Activated CD8-positive, alpha-beta T cell treated with anti-CD3 and anti-CD28 coated beads, Interleukin-2, amount 10 ng/mL, durations not matched to agents 7 days and 5 days (primary cell): Measurements from ENCODE around the gene IQGAP3. TPM values are rescaled to one million over a fixed set of nuclear protein-coding genes. Genes with fewer than 3 reads are reported as not detected.

Source experiments
- ATAC-seq: fragments of 150-1000 bp; cut with Tn5 transposase; one replicate; pipeline ENCODE4 v1.10.0; 2021; ENCODE audit warnings: moderate library complexity
- CTCF ChIA-PET: fragments of 350-600 bp; sonication (Branson Sonifier 250); formaldehyde crosslinking; loops from one replicate; lab custom pipeline; 2021; ENCODE audit warnings: antibody characterized with exemption; lab: Charles Lee
- POLR2A ChIA-PET: fragments of 350-600 bp; sonication (Branson Sonifier 250); formaldehyde crosslinking; loops from one replicate; lab custom pipeline; 2021; ENCODE audit warnings: antibody characterized with exemption; lab: Charles Lee
- DNase-seq: peaks from one replicate; pipeline ENCODE4 v3.0.0-alpha.2; 2020
- H3K27ac Mint-ChIP-seq: one replicate; pipeline ENCODE4 v1.8.0; 2021; ENCODE audit warnings: mild to moderate bottlenecking, mixed read lengths
- H3K27me3 Mint-ChIP-seq: one replicate; pipeline ENCODE4 v1.8.0; 2021; ENCODE audit warnings: low read depth, mixed read lengths
- H3K36me3 Mint-ChIP-seq: one replicate; pipeline ENCODE4 v1.8.0; 2021; ENCODE audit warnings: low read depth, mixed read lengths
- H3K4me1 Mint-ChIP-seq: one replicate; pipeline ENCODE4 v1.8.0; 2021; ENCODE audit warnings: low read depth, mixed read lengths
- H3K4me3 Mint-ChIP-seq: one replicate; pipeline ENCODE4 v1.8.0; 2021; ENCODE audit warnings: mild to moderate bottlenecking, mixed read lengths
- H3K9me3 Mint-ChIP-seq: one replicate; pipeline ENCODE4 v1.8.0; 2022; ENCODE audit warnings: mixed read lengths; ENCODE audit not compliant: insufficient read depth
- total RNA-seq, 2 experiments: library from RNA; stranded (reverse); gene quantifications; one replicate each; pipeline ENCODE4 v1.2.3, GENCODE V29; 2021

Gene IQGAP3
- total RNA-seq, 2 experiments from 2014 or later: 28.6 to 31.0 TPM

DNA sequence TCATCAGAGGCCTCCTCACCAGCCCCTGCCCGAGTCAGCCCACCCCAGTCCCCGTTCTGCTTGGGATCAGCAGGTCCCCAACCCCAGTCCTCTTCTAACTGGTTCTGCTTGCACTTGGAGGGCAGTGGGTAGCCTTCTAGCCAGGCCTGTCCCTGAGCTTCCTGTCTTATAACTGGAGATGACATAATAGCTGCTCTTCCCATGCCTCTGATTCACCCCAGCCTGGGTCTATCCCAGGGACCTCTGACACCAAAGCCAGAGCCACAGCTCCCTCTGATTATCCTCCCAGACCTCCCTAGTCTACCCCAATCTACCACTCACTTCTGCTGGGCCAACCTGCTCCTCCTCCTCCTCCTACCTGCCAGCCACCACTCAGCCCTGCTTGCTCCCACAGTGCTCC, 31.4 kb downstream of the IQGAP3 start:
- POLR2A ChIA-PET: no interaction called here
- no peak for ATAC-seq

DNA sequence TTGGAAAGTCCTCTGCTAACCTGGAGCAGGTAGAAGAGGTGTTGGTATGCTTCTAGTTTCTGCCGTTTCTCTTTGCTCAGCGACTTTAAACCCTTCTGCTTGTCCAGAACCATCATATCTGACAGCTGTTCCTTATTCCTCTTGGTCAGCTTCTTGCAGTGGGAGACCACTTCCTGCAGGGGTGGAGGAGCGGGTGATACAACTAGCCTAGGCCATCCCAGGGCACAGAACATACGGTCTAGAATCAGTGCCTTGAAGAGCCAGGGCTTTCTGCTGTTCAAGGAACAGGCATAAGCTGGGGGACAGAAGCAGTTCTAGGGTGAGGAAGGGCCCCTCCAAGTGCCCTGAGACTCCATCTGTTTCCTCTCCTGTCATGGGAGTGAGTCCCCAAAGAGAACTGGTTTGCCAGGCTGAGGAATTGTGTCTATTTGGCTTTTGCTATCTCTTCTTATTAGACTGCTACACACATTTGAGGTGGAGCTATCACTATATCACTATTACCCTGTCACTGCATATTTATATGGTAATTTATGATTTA, 32.5 kb downstream of the IQGAP3 start:
- H3K36me3 Mint-ChIP-seq: peaks cover 56% of the 10 kb centered on the region
- POLR2A ChIA-PET: no interaction called here
- H3K27me3 Mint-ChIP-seq: no peaks in the 10 kb centered on the region
- DNase-seq: no peak
- CTCF ChIA-PET: interaction anchor here (1.2 to 1.6 kb wide), 2 partner anchors 59 to 154 kb away, joined by 3 to 5 read pairs; no protein-coding TSS in a partner anchor
- ATAC-seq: no peak
- no peak overlapping the region for H3K4me3 Mint-ChIP-seq
- H3K9me3 Mint-ChIP-seq: no peaks in the 10 kb centered on the region
- H3K27ac Mint-ChIP-seq: no peak overlapping the region
- peaks cover 15% of the 10 kb centered on the region for H3K4me1 Mint-ChIP-seq

More for the DNA sequence above, 31.4 kb downstream of the IQGAP3 start:
- DNase-seq: no peak
- Mint-ChIP-seq H3K9me3 (no peaks in the 10 kb centered on the region), H3K36me3 (peaks cover 51% of the 10 kb centered on the region), H3K4me1 (peaks cover 15% of the 10 kb centered on the region), H3K27ac (no peak overlapping the region), H3K4me3 (no peak overlapping the region), H3K27me3 (no peaks in the 10 kb centered on the region)
- CTCF ChIA-PET: no interaction called here

DNA sequence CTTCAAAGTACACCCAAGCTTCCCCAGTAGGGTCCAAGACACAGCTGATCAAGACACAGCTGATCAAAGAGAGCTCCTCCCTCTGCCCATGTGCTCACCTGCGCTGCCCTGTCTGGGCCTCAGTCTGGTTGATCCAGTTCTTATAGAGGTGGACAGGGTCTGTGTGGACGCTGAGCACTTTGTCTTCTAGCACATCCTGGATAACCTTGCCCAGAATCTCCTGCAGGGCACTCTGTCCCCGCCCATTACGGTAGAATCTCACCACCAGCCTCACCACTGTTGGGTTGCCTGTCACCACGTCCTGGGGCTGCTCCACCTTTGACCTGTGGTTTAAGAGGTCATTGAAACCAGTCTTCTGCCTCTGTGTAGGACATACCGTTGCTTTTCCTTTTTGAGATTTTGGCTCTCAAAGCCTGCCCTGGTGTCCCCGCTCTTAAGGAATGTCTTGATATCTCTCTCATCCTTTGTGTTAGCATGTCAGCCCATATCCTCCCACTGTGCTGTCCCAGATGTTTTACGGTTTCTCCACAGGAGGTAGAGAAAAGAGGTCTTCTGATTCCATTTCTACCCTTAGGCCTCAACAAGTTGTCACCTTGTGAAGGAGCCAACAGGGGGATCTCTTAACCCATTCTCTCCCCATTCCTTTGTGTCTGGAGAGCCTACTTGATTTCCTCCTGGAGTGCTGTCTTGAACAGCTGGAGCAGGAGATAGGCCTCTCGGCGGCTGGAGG, 33.5 kb downstream of the IQGAP3 start:
- peaks cover 15% of the 10 kb centered on the region for H3K4me1 Mint-ChIP-seq
- H3K27ac Mint-ChIP-seq: no peak overlapping the region

DNA sequence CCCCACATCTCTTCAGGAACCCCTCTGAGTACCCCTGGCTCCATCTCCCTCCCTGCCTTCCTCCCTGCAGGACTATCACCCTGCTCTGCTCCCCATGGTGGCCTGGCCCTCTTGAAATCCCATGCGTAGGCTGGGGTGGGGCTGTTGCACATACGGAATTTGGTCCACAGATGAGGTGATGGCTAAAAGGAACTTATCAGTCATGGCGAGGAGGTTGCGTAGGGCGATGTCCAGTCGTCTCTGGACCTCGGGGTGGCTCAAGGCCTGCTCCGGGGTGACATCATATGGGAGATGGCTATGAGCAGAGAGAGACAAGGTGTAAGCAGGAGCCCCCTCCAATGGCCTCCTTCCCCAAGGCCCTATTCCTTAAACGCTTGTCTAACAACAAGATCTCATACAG, 35.3 kb downstream of the IQGAP3 start:
- Mint-ChIP-seq H3K4me3 (no peak overlapping the region), H3K4me1 (peaks cover 15% of the 10 kb centered on the region), H3K36me3 (peaks cover 66% of the 10 kb centered on the region), H3K27ac (no peak overlapping the region), H3K9me3 (no peaks in the 10 kb centered on the region), H3K27me3 (no peaks in the 10 kb centered on the region)
- no peak for ATAC-seq
- DNase-seq: no peak
- POLR2A ChIA-PET: no interaction called here
- CTCF ChIA-PET: interaction anchor here (1.1 kb wide), 1 partner anchor 56 kb away, joined by 4 read pairs; no protein-coding TSS in a partner anchor

More for the DNA sequence above, 33.5 kb downstream of the IQGAP3 start:
- peaks cover 60% of the 10 kb centered on the region for H3K36me3 Mint-ChIP-seq
- no peak for DNase-seq
- no peaks in the 10 kb centered on the region for H3K9me3 Mint-ChIP-seq
- H3K4me3 Mint-ChIP-seq: no peak overlapping the region
- ChIA-PET POLR2A (no interaction called here), CTCF (interaction anchor here (1.4 to 1.6 kb wide), 2 partner anchors 14 to 153 kb away, joined by 3 to 5 read pairs; no protein-coding TSS in a partner anchor)
- no peaks in the 10 kb centered on the region for H3K27me3 Mint-ChIP-seq
- no peak for ATAC-seq

DNA sequence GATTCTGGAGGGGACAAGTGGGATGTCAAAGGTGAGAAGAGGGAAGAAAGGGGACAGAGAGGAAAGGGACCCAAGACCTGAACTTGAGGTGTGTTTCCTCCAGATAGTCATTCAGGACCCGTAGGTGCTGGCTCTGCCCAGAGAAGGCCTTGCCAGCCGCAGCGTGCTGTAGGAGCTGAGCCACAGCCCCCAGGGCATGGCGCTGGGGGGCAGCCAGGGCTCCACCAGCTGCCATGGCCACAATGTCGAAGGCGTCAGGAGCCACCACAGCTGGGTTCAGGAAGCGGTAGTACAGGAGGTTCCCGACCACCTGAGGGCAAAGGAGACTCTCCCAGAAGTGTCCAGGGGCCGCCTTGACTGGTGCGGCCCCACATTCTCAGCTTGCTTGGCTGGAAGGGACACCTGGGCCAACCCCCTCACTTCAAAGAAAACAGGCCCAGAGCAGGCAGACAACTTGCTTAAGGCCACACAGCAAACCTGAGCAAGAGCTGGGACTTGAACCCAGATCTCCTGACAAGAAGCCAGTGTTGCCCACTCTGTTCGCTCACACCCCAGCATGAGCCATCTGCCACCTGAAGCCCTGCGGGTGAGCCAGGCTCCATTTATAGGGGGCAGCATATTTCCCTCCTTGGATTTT, 37.8 kb downstream of the IQGAP3 start:
- ChIA-PET POLR2A (interaction anchor here (0.6 kb wide), 1 partner anchor 33 kb away, joined by 3 read pairs; no protein-coding TSS in a partner anchor), CTCF (interaction anchor here (0.9 to 1.3 kb wide), 3 partner anchors 10 to 149 kb away, joined by 3 read pairs; no protein-coding TSS in a partner anchor)
- Mint-ChIP-seq H3K9me3 (no peaks in the 10 kb centered on the region), H3K4me3 (no peak overlapping the region), H3K27ac (no peak overlapping the region), H3K4me1 (peaks cover 12% of the 10 kb centered on the region), H3K27me3 (no peaks in the 10 kb centered on the region), H3K36me3 (peaks cover 67% of the 10 kb centered on the region)
- DNase-seq (no peak), ATAC-seq (no peak)

DNA sequence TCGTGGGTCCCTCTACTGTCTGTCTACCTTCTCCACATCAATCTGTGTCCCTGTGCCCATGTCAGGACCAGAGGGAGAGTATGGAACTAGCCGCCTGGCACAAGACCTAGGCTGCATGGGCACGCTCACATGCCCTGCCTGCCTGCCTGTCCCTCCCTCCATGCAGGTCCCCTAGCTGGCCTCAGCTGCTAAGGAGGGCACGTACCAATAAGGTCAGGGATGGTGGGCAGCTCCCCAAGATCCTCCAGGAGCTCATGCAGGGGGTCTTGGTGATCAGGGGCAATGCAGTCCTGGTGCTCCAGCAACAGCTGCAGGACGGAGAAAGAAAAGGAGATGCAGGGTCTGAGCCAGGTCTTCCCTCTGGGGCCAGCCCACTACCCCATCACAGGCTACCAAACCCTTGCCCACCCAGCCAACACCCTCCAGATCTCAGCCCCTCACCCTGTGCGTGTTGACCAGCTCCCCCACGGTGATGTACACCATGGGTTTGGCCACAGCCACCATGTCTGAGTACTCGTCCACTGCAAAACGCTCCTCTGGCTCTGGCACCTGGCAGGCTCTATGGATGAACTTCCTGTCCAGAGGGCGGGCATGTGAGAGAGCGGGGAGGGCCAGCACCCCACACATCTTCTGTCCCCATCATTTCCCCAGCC, 38.7 kb downstream of the IQGAP3 start:
- Mint-ChIP-seq H3K9me3 (no peaks in the 10 kb centered on the region), H3K27me3 (no peaks in the 10 kb centered on the region), H3K4me3 (no peak overlapping the region), H3K36me3 (peaks cover 65% of the 10 kb centered on the region), H3K4me1 (peaks cover 8% of the 10 kb centered on the region), H3K27ac (no peak overlapping the region)
- ChIA-PET POLR2A (interaction anchor here (0.6 to 0.7 kb wide), 2 partner anchors 32 to 384 kb away, joined by 3 read pairs; no protein-coding TSS in a partner anchor), CTCF (no interaction called here)
- DNase-seq: no peak
- no peak for ATAC-seq

DNA sequence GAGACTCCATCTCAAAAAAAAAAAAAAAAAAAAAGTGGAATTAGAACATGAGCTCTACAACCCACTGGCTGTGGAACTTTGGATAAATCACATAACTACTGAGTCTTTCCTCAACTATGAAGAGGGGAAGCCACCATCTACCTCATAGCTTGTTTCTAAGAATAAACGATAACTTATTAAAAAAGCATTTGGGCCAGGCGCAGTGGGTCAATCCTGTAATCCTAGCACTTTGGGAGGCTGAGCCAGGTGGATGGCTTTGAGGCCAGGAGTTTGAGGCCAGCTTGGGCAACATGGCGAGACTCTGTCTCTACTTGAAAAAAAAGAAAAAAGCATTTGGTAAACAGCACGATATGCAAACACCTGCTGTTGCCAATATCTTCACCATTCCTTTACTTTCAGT, 40.0 kb downstream of the IQGAP3 start:
- ATAC-seq (no peak), DNase-seq (no peak)
- no peak overlapping the region for H3K27ac Mint-ChIP-seq
- H3K9me3 Mint-ChIP-seq: no peaks in the 10 kb centered on the region
- H3K27me3 Mint-ChIP-seq: no peaks in the 10 kb centered on the region
- ChIA-PET POLR2A (interaction anchor here (1.5 kb wide), 1 partner anchor 31 kb away, joined by 4 read pairs; the partner anchor contains the start of gene MEF2D), CTCF (interaction anchor here (1.1 to 1.7 kb wide), 4 partner anchors 51 to 147 kb away, joined by 3 to 7 read pairs (median 4); partner anchors contain the start of gene GPATCH4)
- peaks cover 17% of the 10 kb centered on the region for H3K4me1 Mint-ChIP-seq
- peaks cover 73% of the 10 kb centered on the region for H3K36me3 Mint-ChIP-seq
- no peak overlapping the region for H3K4me3 Mint-ChIP-seq

DNA sequence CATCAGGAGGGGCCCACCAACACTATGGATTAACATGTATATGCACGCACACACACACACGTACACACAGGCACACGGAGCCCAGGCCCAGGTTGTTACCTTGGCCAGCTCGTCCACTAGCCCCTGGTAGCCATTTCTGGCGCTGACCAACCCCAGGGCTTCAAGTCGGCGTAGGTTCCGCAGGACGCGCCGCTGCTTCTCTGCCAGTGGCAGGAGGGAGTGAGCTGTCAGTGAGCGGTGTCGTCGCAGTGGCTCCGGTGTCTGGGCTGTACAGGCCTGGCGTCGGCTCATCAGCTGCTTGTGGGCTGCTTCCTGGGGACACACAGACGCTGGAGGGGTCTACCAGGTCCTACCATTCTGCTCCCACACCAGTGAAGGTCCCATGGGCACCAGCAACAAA, 42.4 kb downstream of the IQGAP3 start:
- no peak for DNase-seq
- peaks cover 71% of the 10 kb centered on the region for H3K36me3 Mint-ChIP-seq
- POLR2A ChIA-PET: no interaction called here
- CTCF ChIA-PET: no interaction called here
- no peaks in the 10 kb centered on the region for H3K27me3 Mint-ChIP-seq
- no peak overlapping the region for H3K4me3 Mint-ChIP-seq
- peaks cover 34% of the 10 kb centered on the region for H3K4me1 Mint-ChIP-seq
- no peaks in the 10 kb centered on the region for H3K9me3 Mint-ChIP-seq
- H3K27ac Mint-ChIP-seq: no peak overlapping the region
- no peak for ATAC-seq

DNA sequence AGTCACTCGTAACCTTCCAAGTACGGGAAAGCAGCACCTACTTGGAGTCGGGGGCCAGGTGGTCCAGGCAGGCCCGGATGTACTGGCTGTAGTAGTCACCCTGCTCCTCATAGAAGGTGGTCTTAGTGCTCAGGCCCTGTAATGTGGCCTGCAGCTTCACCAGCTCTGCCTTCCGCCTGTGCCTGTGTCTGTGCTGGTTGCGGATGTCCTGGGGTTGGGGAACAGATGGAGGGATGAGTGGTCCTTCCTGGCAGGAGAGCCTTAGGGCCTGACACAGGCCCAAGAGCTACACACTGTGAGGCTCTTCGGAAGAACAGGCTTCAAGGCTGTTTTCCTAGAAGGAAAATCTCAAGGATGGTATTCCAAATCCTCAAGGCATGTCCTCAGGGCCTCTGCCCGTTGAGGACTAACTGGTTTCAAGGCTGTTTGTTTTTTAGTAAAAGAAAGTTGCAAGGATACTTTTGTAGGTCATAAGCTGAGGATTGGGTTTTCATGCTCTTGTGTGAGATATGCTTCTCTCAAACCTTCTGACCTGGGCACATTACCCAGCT, 43.4 kb downstream of the IQGAP3 start:
- DNase-seq: no peak
- Mint-ChIP-seq H3K27me3 (no peaks in the 10 kb centered on the region), H3K27ac (peak overlapping the region; percentile 85), H3K36me3 (peaks cover 73% of the 10 kb centered on the region), H3K4me1 (peaks cover 44% of the 10 kb centered on the region), H3K4me3 (no peak overlapping the region), H3K9me3 (no peaks in the 10 kb centered on the region)
- CTCF ChIA-PET: interaction anchor here (0.6 to 2.4 kb wide), 9 partner anchors 20 to 143 kb away, joined by 3 to 17 read pairs (median 5); partner anchors contain the start of gene MEF2D
- POLR2A ChIA-PET: interaction anchor here (1.1 to 5.7 kb wide), 2 partner anchors 27 to 40 kb away, joined by 4 to 99 read pairs; partner anchors contain the start of gene MEF2D
- no peak for ATAC-seq

DNA sequence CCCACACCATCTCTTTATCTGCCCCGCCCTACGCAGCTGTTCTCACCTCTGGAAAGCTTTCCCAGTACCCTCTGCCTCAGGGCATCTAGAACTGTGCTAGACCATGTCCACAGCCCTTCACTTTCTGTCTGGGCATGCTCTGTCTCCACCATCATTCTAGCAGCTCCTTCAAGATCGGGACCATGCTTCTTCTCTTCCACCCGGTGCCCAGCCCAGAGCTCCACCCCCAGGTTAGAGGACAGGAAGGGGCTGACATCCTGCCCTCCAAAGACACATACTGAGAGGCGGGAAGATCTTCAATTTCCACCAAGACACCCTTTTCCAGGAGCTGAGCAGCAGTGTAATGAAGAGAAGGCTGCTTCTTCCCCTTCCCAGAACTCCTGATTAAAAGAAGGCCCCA, 44.1 kb downstream of the IQGAP3 start:
- no peak for ATAC-seq
- Mint-ChIP-seq H3K4me3 (peak overlapping the region; percentile 75), H3K36me3 (peaks cover 65% of the 10 kb centered on the region), H3K27me3 (no peaks in the 10 kb centered on the region), H3K9me3 (no peaks in the 10 kb centered on the region), H3K27ac (peak overlapping the region; percentile 85), H3K4me1 (peaks cover 48% of the 10 kb centered on the region)
- CTCF ChIA-PET: interaction anchor here (0.7 to 2.4 kb wide), 12 partner anchors 11 to 177 kb away, joined by 3 to 17 read pairs (median 5); partner anchors contain the start of genes CRABP2 and MEF2D
- DNase-seq: peak; percentile 53
- POLR2A ChIA-PET: interaction anchor here (1.1 to 5.7 kb wide), 3 partner anchors 27 to 54 kb away, joined by 4 to 99 read pairs (median 4); partner anchors contain the start of gene MEF2D
